HG03354 (cell line): ENCODE data around the gene RRAS2.

Experiments used
- ATAC-seq: cut with Tn5 transposase; IDR thresholded peaks from one replicate; pipeline ENCODE4 v1.9.1; 2021; ENCODE audit warnings: mild to moderate bottlenecking; ENCODE audit not compliant: unreplicated experiment, poor library complexity, severe bottlenecking

RRAS2 gene

DNA sequence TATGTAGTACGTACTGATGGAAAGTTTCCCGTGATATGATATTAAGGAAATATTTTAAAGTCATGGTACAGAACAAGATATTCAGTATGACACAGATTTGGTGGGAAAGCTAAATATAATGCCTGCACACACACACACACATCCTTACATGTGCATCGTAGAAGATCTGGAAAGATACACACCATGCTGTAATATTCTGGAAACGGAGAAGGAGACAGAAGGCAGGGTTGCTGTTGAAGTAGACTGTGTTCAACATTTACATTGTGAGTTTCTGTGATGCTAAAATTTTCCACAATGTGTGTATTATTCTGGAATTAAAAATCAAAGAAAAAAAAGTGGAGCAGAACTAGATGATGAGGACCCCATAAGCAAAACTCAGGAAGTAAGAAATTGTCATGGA is 118.0 kb downstream of the RRAS2 start:
- no peak for ATAC-seq

DNA sequence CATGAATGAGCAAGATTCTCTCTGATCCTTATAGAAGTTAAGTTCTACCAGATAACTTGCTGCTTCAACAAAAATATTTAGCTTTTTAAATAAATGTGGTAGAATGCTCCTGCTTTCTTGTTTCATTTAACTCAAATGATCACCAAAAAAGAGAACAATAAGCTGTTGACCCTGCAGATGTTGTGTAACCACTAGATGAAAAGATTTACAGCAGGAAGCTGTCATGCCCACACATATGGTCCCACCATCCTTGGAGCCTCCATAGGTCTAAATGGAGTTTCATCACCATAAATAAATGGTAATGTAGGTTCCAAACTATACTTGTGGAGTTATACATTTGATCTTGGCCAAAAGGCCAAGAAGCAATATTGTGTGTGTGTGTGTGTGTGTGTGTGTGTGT is 118.8 kb downstream of the RRAS2 start:
- no peak for ATAC-seq

DNA sequence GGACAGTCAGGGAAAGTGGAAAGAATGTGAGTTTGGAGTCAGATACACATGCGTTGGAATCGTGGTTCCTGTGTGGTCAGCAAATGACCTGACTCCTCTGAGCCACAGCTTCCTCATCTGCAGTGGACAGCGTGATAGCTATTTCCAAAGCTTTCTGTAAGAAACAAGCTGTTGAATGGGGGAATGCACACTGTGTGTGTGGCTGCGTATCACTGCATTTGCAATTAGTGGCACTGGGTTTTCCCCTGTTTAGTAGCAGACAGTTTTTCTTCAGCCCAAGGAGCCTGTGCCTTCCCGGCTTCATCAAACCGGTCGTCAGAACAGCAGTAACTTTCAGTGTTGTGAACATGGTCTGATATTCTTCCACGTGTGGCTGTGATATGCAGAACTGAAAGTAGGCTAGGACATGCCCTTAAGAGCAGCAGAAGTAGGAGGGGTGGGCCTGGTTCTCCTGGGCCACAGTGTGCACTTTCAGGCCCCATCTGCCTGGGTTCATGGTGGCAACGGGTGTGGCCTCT is 121.5 kb downstream of the RRAS2 start:
- ATAC-seq = peak; percentile 97

DNA sequence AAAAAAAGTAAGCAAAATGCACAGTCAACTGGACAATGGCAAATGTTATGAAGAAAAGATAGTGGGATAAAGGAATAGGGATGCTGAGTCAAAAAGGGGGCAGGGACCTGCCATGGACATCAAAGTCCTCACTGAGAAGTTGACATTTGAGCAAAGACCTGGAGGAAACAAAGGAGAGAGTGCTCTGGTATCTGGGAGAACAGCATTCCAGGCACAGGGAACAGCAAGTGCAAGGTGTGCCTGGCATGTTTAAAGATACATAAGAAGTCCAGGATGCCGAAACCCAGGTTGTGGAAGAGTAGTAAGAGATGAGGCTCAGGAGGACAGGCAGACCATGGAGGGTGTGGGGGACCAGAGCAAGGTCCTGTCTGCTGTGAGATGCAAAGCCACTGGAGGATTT is 123.3 kb downstream of the RRAS2 start:
- ATAC-seq = no peak

DNA sequence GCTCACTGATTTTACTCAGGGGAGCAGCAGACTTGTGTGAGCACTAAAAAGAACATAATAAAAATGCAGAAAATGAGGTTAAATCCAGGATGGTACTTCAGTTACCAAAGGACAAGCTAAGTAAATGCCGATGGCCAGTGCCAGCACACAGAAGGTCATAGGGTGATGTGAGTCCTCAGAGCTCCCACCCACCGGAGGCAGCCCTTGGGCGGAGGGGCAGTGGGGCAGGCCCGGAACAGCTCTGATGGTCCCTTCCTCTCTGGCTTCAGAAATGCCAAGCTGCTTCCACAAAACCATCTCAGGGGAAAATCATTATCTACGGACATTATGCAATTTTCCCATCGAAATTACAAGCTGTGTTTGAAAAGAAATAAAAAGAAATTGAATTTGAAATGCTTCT is 124.5 kb downstream of the RRAS2 start:
- ATAC-seq = no peak

DNA sequence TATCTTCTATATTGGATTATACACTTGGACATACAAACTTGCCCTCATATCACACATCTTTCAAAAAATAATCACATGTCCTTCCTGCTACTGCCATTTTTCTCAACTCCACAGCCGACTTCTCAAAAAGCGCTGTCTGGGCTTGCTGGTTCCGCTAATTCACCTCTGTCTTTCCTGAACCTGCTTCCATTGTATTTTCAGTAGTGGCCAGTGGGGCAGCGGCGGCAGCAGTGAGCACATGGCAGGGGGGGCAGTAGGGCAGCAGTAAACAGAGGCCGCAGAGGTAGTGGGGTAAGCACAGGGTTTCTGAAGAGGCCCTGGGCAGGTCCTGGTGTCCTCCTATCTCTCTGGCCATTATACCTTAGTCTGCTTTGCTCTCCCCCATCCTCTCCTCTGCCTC is 126.3 kb downstream of the RRAS2 start:
- ATAC-seq = no peak

DNA sequence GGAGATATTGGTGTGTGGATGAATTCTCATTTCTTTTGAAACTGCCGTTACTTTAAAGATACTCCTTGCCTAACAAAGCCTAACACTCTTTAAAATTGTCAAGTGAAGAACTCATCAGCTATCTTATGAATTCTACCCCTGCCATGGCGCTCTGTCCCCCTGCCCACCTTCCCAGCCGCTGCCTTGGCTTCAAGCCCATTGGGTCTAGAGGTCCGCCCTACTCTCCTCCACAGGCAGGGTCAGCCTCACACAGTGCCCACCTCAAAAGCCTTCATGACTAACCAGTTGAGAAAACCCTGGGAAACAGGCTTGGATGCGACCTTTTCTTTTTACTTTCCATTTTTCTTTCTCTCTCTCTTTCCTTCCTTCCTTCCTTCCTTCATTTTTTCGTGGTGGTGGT is 128.6 kb downstream of the RRAS2 start:
- no peak for ATAC-seq

DNA sequence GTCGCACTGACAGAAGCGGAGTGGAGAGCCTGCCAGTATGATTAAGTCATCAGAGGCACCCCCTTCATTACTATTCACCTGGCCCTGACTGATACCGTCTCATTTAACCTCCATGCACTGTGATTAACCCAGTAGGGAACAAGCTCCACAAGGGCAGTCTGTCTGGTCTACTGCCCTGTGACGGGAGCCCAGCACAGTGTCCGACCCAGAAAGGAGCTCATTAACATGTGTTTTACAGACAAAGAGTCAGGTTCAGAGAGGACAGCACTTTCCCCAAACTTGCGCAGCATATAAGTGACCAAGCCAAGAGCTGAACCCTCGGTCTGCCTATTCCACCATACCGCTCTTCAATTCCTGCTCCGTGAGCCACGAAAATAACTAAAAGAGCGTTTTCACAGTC is 129.5 kb downstream of the RRAS2 start:
- ATAC-seq = no peak

DNA sequence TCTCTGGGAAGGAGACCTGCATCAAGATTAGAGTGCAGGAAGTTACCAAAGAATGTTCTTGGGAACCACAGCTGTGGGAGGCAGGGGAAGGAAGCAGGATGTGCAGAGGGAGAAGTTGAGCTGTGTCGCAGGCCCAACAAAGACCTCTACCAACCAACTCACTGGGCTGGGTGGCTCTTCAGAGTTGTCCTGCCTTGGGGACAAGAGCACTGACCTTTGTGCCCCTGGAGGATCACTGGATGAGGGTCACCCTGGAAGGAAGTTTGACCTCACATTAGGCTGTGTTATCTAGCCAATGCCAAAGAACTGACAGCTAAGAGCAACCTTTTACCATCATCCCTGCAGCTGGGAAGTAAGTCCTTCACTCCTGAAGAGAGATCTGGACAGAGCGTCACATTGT is 130.6 kb downstream of the RRAS2 start:
- no peak for ATAC-seq
